GM10266 (cell line): ENCODE measurements around the gene TP53BP2.
A peak's percentile ranks its signal among the peaks of the same experiment; 100 is the strongest.

Experiments used
- DNase-seq: peaks from one replicate; pipeline ENCODE4 v3.0.0; 2012; ENCODE audit errors: extremely low spot score
- TF ChIP-seq, protein P1 (sequence below): IDR thresholded peaks from 2 replicates; pipeline ENCODE4 v1.5.1; 2012; ENCODE audit warnings: mild to moderate bottlenecking, low read depth; ENCODE audit not compliant: control insufficient read depth, insufficient read depth; ENCODE audit errors: missing control alignments

Gene TP53BP2

GRCh38 chr1:223752721-223753515 lies 92.8 kb downstream of the TP53BP2 start:
- DNase-seq, result no peak

GRCh38 chr1:223751696-223752095 lies 94.1 kb downstream of the TP53BP2 start:
- TF ChIP-seq, protein P1, sequence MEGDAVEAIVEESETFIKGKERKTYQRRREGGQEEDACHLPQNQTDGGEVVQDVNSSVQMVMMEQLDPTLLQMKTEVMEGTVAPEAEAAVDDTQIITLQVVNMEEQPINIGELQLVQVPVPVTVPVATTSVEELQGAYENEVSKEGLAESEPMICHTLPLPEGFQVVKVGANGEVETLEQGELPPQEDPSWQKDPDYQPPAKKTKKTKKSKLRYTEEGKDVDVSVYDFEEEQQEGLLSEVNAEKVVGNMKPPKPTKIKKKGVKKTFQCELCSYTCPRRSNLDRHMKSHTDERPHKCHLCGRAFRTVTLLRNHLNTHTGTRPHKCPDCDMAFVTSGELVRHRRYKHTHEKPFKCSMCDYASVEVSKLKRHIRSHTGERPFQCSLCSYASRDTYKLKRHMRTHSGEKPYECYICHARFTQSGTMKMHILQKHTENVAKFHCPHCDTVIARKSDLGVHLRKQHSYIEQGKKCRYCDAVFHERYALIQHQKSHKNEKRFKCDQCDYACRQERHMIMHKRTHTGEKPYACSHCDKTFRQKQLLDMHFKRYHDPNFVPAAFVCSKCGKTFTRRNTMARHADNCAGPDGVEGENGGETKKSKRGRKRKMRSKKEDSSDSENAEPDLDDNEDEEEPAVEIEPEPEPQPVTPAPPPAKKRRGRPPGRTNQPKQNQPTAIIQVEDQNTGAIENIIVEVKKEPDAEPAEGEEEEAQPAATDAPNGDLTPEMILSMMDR, result no peak

More at GRCh38 chr1:223752721-223753515, 92.8 kb downstream of the TP53BP2 start:
- TF ChIP-seq, protein P1, result no peak

DNA sequence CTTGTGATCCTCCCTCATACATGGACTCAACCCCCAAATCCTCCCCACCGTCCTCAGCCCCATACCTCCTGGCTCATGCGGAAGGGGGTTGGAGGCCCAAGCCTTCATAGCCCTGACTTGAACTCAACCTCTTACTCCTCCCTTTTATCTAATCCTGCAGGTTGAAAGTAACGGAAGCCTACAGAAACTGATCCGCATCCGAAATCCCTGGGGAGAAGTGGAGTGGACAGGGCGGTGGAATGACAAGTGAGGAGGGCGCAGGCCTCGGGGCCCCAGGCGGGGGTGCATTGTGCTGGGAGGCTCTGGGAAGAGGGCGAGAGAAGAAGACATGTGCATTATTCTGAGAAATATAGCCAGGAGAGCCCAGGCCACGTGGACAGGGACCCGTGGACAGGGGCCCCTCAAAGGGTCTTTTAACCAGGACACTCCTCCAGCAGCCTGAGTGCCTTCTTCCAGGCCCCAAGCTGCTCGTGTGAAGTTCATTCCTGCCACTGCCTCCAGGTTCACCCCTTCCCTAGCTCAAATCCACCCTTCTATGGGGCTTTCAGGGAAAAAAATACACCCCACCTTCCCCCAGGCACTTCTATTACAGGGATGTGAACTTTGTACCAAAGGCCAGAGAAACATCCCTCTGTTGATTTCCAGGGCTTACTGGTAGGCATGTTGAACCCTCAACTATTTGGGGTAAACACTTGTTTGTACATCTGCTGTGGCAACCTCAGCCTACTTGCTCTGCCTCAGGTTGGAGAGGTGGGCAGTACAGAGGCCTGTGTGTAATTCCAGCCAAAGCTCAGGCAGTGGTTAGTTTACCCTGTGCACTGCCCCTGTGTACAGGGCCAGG lies 94.8 kb downstream of the TP53BP2 start:
- no peak for DNase-seq
- TF ChIP-seq, protein P1, result no peak

More at GRCh38 chr1:223751696-223752095, 94.1 kb downstream of the TP53BP2 start:
- DNase-seq, result no peak

- TF ChIP-seq, protein P1, result peak; percentile 91
- peak; percentile 77 for DNase-seq
These were observed 96.7 kb downstream of the TP53BP2 start for GRCh38 chr1:223748773-223749733.

GRCh38 chr1:223748405-223748772 lies 97.4 kb downstream of the TP53BP2 start:
- TF ChIP-seq, protein P1, result no peak
- no peak for DNase-seq

DNA sequence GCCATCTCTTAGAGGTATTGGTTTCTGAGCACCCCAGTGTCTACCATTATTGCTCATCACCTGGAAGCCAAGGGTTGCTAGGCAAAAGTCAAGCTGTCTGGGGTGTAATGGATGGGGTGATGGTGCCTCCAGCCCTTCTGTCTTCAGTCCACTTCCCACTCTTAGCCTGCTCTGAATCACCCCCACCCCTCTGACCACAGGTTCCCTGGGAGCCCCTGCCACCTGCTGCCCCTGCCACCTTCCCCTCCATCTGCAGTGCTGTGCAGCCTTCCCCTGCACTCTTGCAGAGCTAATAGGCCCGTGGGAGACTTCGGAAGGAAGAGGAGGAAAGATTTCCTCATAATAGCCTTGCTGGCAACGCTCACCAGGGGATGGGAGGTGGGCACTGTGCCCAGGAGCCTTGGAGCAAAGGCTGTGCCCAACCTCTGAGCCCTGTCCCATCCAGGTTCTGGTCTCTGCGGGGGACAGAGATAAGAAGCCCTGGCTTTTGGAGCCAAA lies 97.9 kb downstream of the TP53BP2 start:
- DNase-seq, result no peak
- TF ChIP-seq, protein P1, result no peak
